Activated CD4-positive, alpha-beta memory T cell treated with anti-CD3 and anti-CD28 coated beads, Interleukin-2, amount 10 ng/mL, durations not matched to agents 7 days and 5 days (primary cell): ENCODE data around the gene RAB32. TPM values are rescaled to one million over a fixed set of nuclear protein-coding genes. Genes with fewer than 3 reads are reported as not detected.

Experiments
- CTCF ChIA-PET: fragments of 350-600 bp; sonication (Branson Sonifier 250); formaldehyde crosslinking; loops from one replicate; lab custom pipeline; 2021; ENCODE audit warnings: antibody characterized with exemption, inconsistent platforms; lab: Charles Lee
- POLR2A ChIA-PET: fragments of 350-600 bp; sonication (Branson Sonifier 250); formaldehyde crosslinking; loops from one replicate; lab custom pipeline; 2021; ENCODE audit warnings: antibody characterized with exemption; lab: Charles Lee
- DNase-seq: peaks from one replicate; pipeline ENCODE4 v3.0.0-alpha.2; 2020
- H3K27ac Mint-ChIP-seq: one replicate; pipeline ENCODE4 v1.8.0; 2021; ENCODE audit warnings: mild to moderate bottlenecking, mixed read lengths
- H3K27me3 Mint-ChIP-seq: one replicate; pipeline ENCODE4 v1.8.0; 2021; ENCODE audit warnings: mixed read lengths
- H3K36me3 Mint-ChIP-seq: one replicate; pipeline ENCODE4 v1.8.0; 2021; ENCODE audit warnings: low read depth, mixed read lengths
- H3K4me1 Mint-ChIP-seq: one replicate; pipeline ENCODE4 v1.8.0; 2021; ENCODE audit warnings: mixed read lengths
- H3K4me3 Mint-ChIP-seq: one replicate; pipeline ENCODE4 v1.8.0; 2021; ENCODE audit warnings: mild to moderate bottlenecking, mixed read lengths
- H3K9me3 Mint-ChIP-seq: one replicate; pipeline ENCODE4 v1.8.0; 2021; ENCODE audit warnings: mixed read lengths
- total RNA-seq, 2 experiments: library from RNA; stranded (reverse); gene quantifications; one replicate each; pipeline ENCODE4 v1.2.3, GENCODE V29; 2021

The RAB32 gene
- total RNA-seq, 2 experiments from 2014 or later = 0.30 TPM; not detected in 1

- no peaks in the 10 kb centered on the region for H3K27me3 Mint-ChIP-seq
- POLR2A ChIA-PET = no interaction called here
- DNase-seq = no peak
- H3K36me3 Mint-ChIP-seq = no peaks in the 10 kb centered on the region
- no peaks in the 10 kb centered on the region for H3K4me1 Mint-ChIP-seq
- no peaks in the 10 kb centered on the region for H3K9me3 Mint-ChIP-seq
- CTCF ChIA-PET = no interaction called here
- H3K4me3 Mint-ChIP-seq = no peak overlapping the region
- H3K27ac Mint-ChIP-seq = no peak overlapping the region
Measured at GRCh38 chr6:146593986-146594385, 50.4 kb downstream of the RAB32 start.

GRCh38 chr6:146594495-146594894 lies 50.9 kb downstream of the RAB32 start:
- ChIA-PET CTCF (no interaction called here), POLR2A (no interaction called here)
- no peaks in the 10 kb centered on the region for H3K36me3 Mint-ChIP-seq
- no peak overlapping the region for H3K27ac Mint-ChIP-seq
- H3K4me1 Mint-ChIP-seq = no peaks in the 10 kb centered on the region
- no peak for DNase-seq
- H3K9me3 Mint-ChIP-seq = no peaks in the 10 kb centered on the region
- H3K27me3 Mint-ChIP-seq = no peaks in the 10 kb centered on the region
- no peak overlapping the region for H3K4me3 Mint-ChIP-seq

- no peaks in the 10 kb centered on the region for H3K9me3 Mint-ChIP-seq
- no peak overlapping the region for H3K4me3 Mint-ChIP-seq
- DNase-seq = no peak
- H3K36me3 Mint-ChIP-seq = no peaks in the 10 kb centered on the region
- H3K4me1 Mint-ChIP-seq = no peaks in the 10 kb centered on the region
- H3K27me3 Mint-ChIP-seq = no peaks in the 10 kb centered on the region
- H3K27ac Mint-ChIP-seq = no peak overlapping the region
- ChIA-PET CTCF (no interaction called here), POLR2A (no interaction called here)
Measured at GRCh38 chr6:146595972-146596731, 52.5 kb downstream of the RAB32 start.

GRCh38 chr6:146598772-146599405 lies 55.3 kb downstream of the RAB32 start, which contains the start of gene ADGB:
Gene ADGB (plus strand): TSS chr6:146598972. CDS start chr6:146599041, 69 bp downstream.
- peak within 1 kb of the TSS; percentile 24 for H3K4me3 Mint-ChIP-seq
- no peak for DNase-seq
- POLR2A ChIA-PET = no interaction called here
- H3K4me1 Mint-ChIP-seq = no peaks in the 10 kb centered on the region
- CTCF ChIA-PET = no interaction called here
- no peaks in the 10 kb centered on the region for H3K36me3 Mint-ChIP-seq
- no peak within 1 kb of the TSS for H3K27ac Mint-ChIP-seq
- no peaks in the 10 kb centered on the region for H3K27me3 Mint-ChIP-seq
- H3K9me3 Mint-ChIP-seq = no peaks in the 10 kb centered on the region

GRCh38 chr6:146601352-146601751 lies 57.7 kb downstream of the RAB32 start:
- no peak for DNase-seq
- Mint-ChIP-seq H3K9me3 (no peaks in the 10 kb centered on the region), H3K4me1 (no peaks in the 10 kb centered on the region), H3K27me3 (no peaks in the 10 kb centered on the region), H3K36me3 (no peaks in the 10 kb centered on the region), H3K4me3 (no peak overlapping the region), H3K27ac (no peak overlapping the region)
- CTCF ChIA-PET = no interaction called here
- POLR2A ChIA-PET = no interaction called here

GRCh38 chr6:146602526-146602925 lies 58.9 kb downstream of the RAB32 start:
- POLR2A ChIA-PET = no interaction called here
- Mint-ChIP-seq H3K27me3 (no peaks in the 10 kb centered on the region), H3K4me3 (no peak overlapping the region), H3K9me3 (no peaks in the 10 kb centered on the region), H3K36me3 (no peaks in the 10 kb centered on the region), H3K4me1 (no peaks in the 10 kb centered on the region), H3K27ac (no peak overlapping the region)
- CTCF ChIA-PET = no interaction called here
- no peak for DNase-seq

Other genes with a start within 250 kb of the RAB32 start
- not detected for gene ADGB, start 55.1 kb downstream of the RAB32 start, total RNA-seq